Measurements from ENCODE around the gene HTRA2.

The HTRA2 gene

DNA sequence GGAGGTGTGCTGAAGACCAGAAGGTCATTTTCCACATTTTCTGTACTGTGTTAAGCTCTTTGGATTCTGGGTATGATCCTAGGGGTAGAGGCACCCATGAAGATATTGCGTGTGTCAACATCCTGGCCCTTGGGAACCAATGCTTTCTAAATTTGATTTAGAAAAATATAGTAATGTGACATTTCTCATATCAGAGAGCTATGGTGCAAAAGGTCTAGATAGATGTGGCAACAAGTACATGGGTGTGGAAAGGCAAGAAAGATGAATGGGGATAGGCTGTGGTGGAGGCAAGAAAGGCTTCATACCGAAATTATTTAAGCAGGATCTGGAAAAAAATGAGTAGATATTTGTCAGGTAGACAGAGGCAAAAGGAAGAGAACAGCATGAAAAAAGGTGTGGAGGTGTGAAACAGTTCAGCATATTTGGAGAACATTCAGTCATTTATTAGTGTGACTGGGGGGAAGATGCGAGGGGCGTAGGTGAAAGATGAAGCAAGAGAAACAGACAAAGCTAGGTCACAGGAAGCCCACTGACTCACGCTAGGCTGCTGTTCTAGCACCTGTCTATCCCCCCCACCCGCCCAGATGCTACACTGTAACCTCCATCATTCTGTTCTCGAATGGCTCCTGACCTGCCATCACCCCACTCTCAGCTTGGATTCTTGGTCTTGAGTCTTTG is 36.5 kb downstream of the HTRA2 start:
- no peak for DNase-seq

DNA sequence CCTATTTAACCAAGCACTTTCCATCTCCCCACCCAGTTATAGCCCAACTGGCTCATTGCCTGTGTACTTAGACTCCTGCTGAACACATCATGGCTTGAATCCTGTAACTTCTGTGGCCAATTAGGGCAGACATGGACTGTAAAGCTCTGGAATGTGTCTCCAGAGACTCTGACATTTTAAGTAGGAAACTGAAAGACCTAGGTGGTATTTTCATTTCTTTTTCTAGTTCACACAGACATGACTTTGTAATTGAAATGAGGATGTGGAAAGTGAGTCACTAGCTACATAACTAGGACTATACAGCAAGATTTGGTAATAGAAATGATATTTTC is 37.0 kb downstream of the HTRA2 start:
- no peak for DNase-seq

DNA sequence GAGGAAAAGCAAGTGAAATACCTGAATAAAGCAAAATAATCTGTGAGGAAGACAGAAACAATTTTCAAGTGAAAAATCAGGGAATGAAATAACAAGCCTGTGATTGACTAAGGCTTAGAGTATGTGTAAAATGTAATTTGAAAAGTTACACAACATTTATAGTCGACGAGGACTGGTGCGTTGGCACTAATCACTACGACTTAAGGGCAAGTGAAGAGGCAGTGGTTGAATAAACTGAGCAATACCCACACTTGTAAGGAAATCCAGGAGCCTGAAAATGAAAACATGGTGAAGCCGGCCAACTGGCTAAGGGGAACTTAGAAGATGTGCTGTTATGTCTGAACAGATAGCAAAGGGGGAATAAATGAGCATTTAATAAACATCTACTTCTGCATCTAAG is 38.1 kb downstream of the HTRA2 start:
- no peak for DNase-seq

DNA sequence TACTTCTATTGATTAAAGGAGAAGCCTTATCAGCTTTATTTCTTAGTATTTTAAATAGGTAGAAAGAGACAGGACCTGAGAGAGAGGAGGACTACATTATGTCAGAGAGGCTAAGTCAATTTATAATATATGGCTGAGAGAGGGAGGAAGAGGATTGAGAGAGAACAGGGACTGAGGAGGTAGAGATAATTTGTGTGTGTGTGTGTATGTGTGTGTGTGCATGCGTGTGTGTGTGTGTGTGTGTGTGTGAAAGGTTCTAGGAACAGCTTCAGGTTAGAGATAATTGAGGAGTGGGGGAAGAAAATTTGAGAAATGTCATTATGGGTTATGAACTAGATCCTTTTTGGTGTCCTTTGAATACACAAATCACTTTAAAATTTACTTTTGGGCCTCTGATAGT is 40.0 kb downstream of the HTRA2 start:
- no peak for DNase-seq

DNA sequence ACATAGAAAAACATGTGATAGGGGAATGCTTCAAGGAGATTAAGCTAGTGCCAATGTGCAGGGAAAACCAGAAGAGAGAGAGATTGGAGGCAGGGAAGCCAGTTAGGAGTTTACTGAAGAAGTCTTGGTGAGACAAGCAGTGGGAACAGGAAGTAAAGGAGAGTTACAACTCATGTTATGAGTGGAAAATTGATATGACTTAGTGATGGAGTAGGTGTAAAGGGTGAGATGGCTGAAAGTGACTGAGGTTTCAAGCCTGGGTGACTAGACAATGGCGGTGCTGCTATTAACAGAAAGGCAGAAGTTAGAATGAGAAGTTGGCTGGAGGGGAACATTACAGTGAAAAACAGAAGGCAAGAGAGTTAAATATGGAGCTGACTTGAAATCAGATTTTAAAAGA is 41.3 kb downstream of the HTRA2 start:
- no peak for DNase-seq

DNA sequence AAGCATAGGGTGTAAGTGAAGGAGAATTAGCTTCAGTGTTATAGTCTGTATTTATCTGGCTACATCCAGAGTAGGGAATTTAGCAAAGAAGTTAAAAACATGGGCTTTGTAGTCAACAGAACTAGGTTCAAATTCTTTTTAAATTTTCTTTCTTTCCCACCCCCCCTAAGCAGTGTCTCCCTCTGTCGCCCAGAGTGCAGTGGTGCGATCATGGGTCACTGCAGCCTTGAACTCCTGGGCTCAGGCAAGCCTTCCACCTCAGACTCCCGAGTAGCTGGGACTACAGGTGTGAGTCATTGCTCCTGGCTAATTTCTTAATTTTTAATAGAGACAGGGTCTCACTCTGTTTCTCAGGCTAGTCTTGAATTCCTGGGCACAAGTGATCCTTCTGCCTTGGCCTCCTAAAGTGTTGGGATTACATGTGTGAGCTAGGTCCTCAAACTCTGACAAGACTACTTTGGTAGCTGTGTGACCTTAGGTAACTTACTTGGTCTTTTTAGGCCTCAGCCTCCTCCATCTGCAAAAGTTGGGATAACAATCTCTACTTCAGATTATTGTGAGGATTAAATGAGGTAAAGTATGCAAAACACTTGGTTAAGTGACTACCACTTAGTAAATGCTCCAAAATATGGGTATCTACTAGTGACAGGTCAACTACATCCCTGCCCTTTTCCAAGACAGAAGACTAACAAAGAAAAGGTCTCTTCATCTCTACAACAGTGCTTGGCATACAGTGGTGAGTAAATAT is 42.6 kb downstream of the HTRA2 start:
- no peak for DNase-seq

DNA sequence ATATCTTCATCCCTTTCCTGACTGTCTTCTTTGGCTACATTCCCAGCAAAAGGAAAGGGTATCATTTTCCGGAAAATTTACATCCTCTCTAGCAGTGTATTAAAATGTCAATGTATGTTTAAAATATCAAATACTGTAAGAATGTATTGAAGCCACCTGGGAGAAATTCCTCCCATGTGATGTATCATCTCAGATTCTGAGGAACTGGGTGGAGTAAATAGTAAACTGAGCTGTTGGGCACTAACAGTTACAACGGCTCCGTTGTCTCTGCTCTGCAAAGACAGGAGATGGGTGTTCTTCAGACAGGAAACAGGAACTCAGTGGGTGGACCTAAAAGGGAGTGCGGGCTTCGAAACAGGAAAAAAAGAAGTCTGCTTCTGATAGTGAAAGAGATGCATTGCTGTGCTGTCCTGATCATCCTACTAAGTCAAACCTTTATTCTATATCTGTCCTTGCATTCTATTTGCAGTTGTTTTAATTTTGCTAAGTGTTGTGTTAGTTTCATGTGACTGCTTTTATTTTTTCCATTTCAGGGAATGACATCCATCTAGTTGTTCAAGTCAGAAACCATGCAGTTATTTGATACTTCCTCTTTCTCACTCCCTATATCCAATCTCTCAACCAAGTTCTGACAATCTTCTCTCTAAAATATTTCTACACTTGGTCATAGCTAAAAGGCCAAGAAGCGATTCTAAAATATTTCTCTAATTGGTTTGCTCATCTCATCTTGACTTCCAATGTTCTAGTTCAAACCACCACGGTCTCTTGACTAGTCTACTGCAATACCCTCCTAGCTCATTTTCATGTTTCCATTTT is 44.2 kb downstream of the HTRA2 start:
- peak in 1 of 2 donors; percentile 37 for DNase-seq

DNA sequence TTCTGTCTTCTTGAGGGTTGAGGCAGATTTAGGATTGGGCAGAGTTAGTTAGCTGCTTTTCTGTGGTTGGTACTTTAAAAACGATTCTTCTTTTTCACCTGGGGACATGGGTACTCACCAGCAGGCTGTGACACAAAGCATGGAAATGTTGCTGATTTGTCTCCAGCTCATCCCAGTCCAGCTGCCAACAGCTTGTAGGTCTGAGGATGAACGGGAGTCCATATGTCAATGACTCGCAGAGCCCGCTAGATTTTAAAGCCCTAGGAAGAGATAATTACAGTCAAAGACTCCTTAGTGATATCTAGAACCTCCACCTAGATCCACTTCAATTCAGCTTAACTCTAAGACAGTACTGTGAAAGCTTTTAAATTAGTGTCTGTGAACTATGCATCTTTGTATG is 45.6 kb downstream of the HTRA2 start:
- no peak for DNase-seq

DNA sequence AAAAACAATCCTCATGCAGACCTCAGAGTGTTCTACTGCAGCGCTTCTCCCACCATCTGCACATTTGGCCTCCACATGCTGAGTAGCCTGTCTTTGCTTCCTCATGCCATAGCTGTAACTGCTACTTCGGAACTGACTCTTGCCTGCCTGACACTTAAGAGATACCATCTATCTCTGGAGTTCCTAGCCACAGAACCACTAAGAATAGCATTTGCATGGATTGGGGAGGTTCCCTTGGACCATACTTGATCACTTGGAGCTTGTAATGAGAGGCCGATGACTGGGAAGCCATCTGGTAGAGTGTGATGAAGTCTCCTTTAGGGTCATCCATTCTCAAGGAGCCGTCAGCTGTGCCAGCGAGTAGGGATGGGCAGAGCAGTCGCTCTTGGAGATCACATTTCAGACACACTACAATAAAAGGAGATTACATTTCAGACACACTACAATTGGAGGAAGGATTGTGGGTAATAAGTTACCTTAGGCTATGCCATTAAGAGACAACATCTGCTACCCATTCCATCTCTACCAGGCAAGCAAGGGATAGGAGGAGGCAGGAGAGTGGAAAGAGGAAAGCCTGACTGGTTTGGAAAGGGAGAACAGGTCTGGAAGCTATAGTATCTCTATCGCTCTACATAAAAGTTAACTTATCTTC is 46.6 kb downstream of the HTRA2 start:
- no peak for DNase-seq

DNA sequence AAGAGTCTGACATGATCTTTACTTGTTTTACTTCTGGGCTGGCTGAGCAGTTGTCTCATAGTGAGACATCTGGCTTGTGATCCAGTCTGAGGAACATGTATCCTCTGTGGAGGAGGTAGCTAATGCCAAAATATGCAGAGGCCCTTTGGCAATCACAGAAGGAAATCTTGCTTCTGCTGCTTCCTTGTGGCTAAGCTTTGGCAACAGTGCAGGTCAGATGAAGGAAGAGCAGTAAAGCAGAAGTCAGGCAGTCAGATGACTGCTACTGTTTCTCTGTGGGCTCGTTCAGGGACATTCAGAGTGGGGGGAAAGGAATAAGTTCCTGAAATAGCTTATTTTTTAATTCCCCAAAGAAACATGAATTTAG is 47.1 kb downstream of the HTRA2 start:
- DNase-seq, result peak in 1 of 2 donors; percentile 26

DNA sequence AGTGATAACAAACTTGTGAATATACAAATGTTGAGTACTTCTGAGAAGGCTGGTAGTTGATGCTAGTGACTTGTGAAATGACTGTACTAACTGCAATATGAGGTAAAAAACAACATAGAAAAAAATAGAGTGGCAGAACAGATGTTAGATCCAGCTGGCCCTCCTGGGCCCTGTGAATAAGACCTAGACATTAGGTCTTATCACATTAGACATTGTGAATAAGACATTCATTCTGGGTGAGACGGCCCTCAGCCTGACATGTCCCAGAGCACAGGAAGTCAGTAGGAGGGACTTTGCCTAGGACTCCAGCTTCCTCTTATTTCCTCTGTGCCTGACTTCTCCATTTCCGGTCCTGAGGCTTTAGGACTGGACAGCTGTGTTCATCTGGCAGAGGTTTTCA is 47.7 kb downstream of the HTRA2 start:
- no peak for DNase-seq

DNA sequence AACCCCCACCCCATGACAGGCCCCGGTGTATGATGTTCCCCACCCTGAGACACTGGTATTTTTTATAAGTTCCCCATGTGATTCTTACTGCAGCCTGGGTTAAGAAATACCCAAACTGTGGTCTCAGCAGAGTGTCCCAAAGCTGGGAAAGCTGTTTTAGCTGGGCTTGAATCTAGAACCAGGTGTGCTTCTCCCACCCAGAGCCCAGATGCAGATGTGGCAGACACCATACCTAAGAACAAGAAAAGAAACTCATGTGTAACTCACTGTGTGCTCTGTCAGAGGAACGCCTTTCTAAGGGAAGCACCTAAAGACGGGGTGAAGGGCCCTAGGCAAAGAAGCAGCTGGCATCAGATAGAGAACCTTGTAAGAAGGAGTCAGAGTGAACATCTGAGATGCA is 48.7 kb downstream of the HTRA2 start:
- DNase-seq, result no peak

DNA sequence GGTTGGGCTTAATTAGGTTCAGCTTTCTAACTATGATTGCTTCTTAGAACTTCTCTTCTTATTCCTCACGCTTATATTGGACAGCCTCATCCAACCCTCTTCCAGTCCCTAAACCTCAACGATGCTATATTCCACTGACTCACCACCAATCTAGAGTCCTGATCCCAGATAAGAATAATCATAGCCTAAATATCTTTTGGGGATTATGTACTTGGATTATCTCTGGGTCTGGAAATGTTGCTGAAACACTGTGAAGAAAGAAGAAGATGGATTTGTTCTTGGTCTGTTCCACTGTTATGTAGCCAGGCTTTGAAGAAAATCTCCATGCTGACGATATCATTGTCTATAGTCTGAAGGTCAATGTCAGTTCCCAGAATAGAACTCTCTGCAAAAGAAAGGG is 51.7 kb downstream of the HTRA2 start:
- no peak for DNase-seq

DNA sequence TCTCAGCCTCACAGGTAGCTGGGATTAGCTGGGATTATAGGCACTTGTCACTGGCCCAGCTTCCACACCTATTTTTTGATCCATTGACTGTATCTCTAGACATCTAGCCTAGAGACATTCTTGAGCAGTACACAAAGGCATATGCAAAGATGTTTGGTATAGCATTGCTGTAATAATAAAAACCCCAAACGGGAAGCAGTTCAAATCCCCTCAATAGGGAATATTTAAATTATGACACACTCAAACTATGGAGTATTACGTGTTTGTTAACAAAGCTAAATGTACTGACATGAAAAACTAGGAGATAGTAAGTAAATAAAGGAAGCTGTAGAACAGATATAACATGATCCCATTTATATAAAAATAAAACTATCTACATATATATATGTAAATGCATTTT is 52.5 kb downstream of the HTRA2 start:
- DNase-seq, result no peak

All from CD4-positive, alpha-beta T cell treated with Interleukin-1 beta for 1 hour (primary cell).